Cardiac fibroblast (primary cell): ENCODE measurements around the gene MCF2L.

Experiments
- DNase-seq, 2 donors: peaks; one replicate each; pipeline versions ENCODE4 v3.0.0 to v3.0.0-alpha.2; 2010; ENCODE audit warnings: low read depth in 2 of 2
- H3K4me3 ChIP-seq, 2 donors: replicated peaks in 1 of 2; 1 replicate in 1 of 2; 2 replicates in 1 of 2; pipeline ENCODE4 v1.5.1; 2011; ENCODE audit warnings: low read depth in 2 of 2, low read length in 2 of 2, mild to moderate bottlenecking in 2 of 2, moderate library complexity in 1 of 2
- TF ChIP-seq, protein P1 (sequence below): IDR thresholded peaks from one replicate; pipeline ENCODE4 v1.5.1; 2011; ENCODE audit warnings: low read depth, mild to moderate bottlenecking, low read length, inconsistent platforms

MCF2L gene

DNA sequence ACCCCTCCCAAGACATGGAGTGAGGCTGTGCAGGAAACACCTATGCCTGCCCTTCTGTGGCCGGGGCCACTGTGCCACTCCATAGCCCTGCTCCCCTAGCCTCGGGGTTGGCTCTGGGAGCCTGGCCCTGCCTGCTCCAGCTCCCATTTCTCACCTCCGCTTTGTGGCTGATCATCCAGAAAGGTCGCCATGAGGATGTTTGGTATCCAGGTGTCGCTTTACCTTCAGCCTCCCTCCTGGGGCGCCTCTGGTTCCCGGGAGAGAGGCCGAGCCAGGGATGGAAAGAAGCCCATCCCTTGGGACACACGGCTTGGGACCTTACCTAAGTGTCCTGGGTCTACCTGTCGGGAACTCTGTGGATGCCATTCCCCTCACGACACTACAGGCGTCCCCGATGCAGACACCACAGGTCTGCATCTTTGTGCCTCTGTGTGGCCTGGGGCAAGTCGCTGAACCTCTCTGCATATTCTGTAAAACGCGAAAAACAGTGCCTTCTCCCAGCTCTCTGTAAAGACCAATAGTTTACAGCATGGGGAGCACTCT lies 3.4 kb upstream of the MCF2L start:
- no peak for DNase-seq
- TF ChIP-seq, protein P1, sequence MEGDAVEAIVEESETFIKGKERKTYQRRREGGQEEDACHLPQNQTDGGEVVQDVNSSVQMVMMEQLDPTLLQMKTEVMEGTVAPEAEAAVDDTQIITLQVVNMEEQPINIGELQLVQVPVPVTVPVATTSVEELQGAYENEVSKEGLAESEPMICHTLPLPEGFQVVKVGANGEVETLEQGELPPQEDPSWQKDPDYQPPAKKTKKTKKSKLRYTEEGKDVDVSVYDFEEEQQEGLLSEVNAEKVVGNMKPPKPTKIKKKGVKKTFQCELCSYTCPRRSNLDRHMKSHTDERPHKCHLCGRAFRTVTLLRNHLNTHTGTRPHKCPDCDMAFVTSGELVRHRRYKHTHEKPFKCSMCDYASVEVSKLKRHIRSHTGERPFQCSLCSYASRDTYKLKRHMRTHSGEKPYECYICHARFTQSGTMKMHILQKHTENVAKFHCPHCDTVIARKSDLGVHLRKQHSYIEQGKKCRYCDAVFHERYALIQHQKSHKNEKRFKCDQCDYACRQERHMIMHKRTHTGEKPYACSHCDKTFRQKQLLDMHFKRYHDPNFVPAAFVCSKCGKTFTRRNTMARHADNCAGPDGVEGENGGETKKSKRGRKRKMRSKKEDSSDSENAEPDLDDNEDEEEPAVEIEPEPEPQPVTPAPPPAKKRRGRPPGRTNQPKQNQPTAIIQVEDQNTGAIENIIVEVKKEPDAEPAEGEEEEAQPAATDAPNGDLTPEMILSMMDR, result no peak
- H3K4me3 ChIP-seq, result no peak overlapping the region

DNA sequence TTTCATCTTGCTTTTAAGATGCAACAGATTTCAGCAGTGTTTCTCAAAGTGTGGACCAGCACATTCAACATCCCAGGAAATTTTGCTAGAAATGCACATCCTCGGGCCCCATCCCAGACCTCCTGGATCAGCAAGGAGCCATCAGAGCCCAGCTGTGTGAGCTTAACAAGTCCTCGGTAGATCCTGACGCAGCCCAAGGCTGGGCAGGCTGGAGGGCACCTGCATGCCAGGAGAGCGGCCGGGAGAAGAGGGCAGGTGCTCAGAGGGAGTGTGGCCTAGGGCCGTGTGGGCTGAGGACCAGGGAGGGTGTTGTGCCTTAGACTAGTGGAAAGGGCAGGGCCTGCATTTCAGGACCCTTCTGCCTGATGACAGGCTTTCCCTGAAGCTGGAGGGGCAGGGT lies 2.2 kb upstream of the MCF2L start:
- TF ChIP-seq, protein P1, result no peak
- DNase-seq, result no peak

DNA sequence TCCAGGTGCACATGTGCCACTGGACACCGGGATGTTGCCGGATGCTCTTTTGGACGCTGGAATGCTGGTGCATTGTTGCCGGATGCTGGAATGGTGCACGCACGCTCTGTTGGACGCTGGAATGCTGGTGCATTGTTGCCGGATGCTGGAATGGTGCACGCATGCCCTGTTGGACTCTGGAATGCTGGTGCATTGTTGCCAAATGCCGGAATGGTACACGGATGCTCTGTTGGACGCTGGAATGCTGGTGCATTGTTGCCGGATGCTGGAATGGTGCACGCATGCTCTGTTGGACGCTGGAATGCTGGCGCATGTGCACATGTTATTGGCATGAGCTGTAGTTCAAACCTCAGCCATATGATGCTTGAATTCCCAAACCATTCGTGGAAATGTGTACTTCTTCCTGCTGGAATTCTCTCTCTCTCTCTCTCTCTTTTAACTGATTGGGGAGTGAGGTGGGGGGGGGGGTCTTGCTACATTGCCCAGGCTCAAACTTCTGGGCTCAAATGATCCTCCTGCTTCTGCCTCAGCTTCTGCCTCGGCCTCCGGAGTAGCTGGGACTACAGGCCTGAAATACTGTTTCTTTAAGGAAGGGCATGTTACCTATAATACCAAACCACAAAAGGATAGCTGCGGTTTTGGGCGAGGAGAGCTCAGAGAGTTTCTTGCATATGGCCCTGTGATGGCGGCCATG lies 1.2 kb upstream of the MCF2L start:
- no peak overlapping the region for H3K4me3 ChIP-seq
- TF ChIP-seq, protein P1, result no peak

More for the DNA sequence above, 2.2 kb upstream of the MCF2L start:
- H3K4me3 ChIP-seq, result no peak overlapping the region

DNA sequence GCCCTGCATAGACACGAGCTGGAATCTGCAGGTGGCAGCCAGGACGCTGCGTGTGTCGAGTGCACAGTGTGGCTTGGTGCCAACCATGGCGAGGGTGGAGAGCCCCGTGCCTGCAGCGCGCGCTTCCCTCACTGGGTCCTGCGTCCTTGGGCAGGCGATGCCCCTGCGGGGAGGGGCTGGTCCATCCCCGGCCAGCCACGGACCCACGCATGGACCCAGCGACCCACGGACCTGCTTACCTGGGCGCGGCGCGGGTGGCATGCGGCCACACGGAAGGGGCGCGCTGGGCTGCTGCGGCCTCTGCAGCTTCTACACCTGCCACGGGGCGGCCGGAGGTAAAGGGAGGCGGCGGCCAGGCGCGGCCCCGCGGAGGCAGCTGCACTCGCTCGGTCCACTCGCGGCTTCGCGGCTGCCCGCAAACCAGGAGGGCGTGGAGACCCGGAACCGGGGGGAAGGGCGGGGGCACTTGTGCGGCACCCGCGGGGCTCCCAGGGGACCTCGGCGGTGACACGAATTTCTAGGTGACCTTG lies 569 bp upstream of the MCF2L start:
- DNase-seq, result no peak
- no peak overlapping the region for H3K4me3 ChIP-seq
- TF ChIP-seq, protein P1, result no peak

More for the DNA sequence above, 1.2 kb upstream of the MCF2L start:
- no peak for DNase-seq

DNA sequence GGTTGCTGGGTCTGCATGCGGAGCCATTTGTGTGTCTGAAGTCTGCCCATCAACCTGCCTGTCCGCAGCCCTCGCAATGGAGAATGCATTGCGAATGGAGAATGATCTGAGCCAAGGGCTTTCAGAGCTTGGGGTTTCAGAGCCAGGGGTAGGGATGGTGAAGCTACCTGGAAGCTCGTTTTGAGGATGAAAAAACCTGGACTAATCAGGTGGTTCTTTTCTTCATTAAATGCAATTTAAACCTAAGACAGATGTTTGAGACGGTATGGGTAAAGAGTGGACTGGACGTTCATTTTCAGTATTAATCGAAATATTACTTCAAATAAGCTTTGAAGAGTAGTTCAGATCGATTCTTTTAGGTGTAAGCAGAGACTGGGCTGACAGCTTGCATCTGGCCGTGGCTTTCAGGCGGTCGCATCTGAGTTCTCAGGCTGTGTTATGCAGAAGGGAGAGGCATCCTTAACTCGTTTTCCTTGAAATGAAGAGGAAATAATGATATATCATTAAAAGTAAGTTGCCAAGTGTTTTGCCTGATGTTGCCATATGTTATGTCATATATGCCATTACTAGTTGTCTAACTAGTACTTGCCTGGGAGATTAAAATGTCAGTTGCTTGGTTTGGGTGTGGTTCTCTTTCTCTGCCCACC lies 801 bp downstream of the MCF2L start:
- DNase-seq, result no peak
- TF ChIP-seq, protein P1, result no peak
- H3K4me3 ChIP-seq, result no peak overlapping the region

DNA sequence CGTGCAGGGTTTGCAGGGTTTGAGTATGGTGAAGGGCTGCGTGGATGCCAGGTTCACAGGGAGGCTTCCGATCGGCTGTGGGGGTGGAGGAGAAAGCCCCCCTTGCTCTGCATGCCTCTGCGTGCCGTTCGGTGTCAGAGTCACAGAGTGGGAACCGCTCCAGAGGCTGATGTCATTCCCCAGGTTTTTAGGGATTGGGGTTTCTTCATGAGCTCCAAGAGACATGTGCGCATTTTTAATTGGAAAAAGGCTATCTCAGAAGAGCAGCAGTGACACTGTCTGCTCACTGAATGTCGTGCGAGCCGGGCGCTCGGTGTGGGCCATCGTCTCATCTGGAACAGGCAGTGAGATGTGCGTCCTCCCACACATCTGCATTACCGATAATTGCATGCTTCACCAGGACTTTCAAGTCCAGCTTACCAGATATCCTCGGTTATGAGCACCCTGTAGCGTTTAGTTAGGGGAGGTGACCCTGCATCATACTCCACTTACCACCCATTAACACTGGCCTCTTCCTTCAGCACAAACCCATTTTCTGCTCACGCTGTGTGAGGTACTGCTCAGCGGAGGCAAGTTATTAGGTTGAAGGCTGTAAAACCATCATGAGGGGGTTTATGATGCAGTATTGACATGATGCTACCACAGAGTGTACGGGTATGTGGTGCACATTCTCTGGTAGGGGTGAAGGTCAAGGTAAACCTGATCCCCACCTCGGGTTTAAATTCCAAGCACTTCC lies 1.7 kb downstream of the MCF2L start:
- no peak for DNase-seq
- TF ChIP-seq, protein P1, result no peak
- no peak overlapping the region for H3K4me3 ChIP-seq
